ENCODE measurements around the gene SLC35F4. TPM values are rescaled to one million over a fixed set of nuclear protein-coding genes. Genes with fewer than 3 reads are reported as not detected.

Gene SLC35F4
- total and polyA plus RNA-seq, 2 of the 4 experiments (the other 2 are of a cell fraction), result not detected

DNA sequence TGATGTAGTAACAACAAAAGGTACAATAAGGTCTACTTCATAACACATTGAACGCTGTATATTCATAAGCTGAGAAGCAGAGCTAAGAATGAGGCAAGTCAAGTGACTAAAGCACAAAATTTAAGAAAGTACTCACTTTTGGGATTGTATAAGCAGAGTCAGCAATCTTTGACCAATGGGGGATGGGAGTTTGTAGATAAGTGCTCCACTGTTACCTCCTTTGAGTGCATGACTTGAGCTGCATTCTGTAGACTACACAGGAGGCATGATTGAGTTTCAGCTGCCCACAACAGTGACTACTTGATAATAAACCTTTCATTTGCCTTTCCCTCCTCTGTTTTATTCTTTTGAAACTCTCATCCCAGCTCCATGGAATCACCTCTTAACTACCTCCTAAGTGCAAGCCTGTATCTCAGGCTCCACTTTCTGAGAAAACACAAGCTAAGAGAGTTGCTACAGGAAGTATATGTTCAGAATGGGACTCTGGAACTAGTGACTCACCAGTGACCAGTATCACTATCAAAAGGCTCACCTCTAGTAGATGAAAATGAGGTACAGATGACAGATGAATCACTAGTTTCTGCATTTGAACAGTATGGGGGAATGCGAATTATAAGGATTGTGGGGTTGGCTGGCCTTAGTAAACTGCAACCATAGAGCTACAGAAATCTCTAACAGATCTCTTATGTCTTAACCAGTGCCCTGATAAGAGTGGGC, 49.2 kb downstream of the SLC35F4 start:
- H3K4ac ChIP-seq (ENCODE audit: low read depth, low read length), result no peak overlapping the region
- H4K8ac ChIP-seq (ENCODE audit: low read depth in 2 of 2, low read length in 2 of 2), result no peak overlapping the region
- no peaks in the 10 kb centered on the region for H3K36me3 ChIP-seq (ENCODE audit: control insufficient read depth, insufficient read depth, low read length)
- ChIA-PET POLR2A (ENCODE audit: unreplicated experiment) (no interaction called here), CTCF (no interaction called here)
- H2BK20ac ChIP-seq (ENCODE audit: low read depth, low read length), result no peak overlapping the region
- TF ChIP-seq, protein P1, sequence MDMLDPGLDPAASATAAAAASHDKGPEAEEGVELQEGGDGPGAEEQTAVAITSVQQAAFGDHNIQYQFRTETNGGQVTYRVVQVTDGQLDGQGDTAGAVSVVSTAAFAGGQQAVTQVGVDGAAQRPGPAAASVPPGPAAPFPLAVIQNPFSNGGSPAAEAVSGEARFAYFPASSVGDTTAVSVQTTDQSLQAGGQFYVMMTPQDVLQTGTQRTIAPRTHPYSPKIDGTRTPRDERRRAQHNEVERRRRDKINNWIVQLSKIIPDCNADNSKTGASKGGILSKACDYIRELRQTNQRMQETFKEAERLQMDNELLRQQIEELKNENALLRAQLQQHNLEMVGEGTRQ (IDR thresholded peaks at IDR 0.05; ENCODE audit: low read depth, low read length), result no peak
- H3K9me3 ChIP-seq (ENCODE audit: control insufficient read depth, insufficient read depth, low read length), result no peaks in the 10 kb centered on the region
- H4K20me1 ChIP-seq (ENCODE audit: insufficient read depth, low read length), result no peaks in the 10 kb centered on the region
- no peak overlapping the region for H2BK120ac ChIP-seq (ENCODE audit: low read depth, low read length)
- no peaks in the 10 kb centered on the region for H3K27me3 ChIP-seq (ENCODE audit: control insufficient read depth, insufficient read depth, low read length)
- no TSS peak for BruUV-seq (replicated peaks)
- H3K9me1 ChIP-seq (ENCODE audit: insufficient read depth, low read length), result no peaks in the 10 kb centered on the region
- no peak overlapping the region for H3K4me3 ChIP-seq (ENCODE audit: insufficient read depth, low read depth, low read length)
- intact Hi-C loops (cut with micrococcal nuclease), result no loop called here
- no peak overlapping the region for H2AK5ac ChIP-seq (ENCODE audit: low read depth, low read length)
- no peak overlapping the region for H2AK9ac ChIP-seq (replicated peaks; ENCODE audit: low read depth, low read length, poor library complexity)
- ATAC-seq (ENCODE audit: low read depth) (no peak), DNase-seq (no peak)
- no peak overlapping the region for H3K56ac ChIP-seq (ENCODE audit: extremely low read depth, insufficient read depth, low read length)
- no peak overlapping the region for H3K23ac ChIP-seq (ENCODE audit: low read depth, low read length)
- H3K9ac ChIP-seq (ENCODE audit: low read depth, low read length), result no peak overlapping the region
- H4K91ac ChIP-seq (ENCODE audit: insufficient read depth, low read depth, low read length), result no peak overlapping the region
- no peak overlapping the region for H2AFZ ChIP-seq (replicated peaks; ENCODE audit: low read length, poor library complexity)
- no peak overlapping the region for H3K14ac ChIP-seq (replicated peaks; ENCODE audit: low read depth, low read length)
- no peaks in the 10 kb centered on the region for H3K4me1 ChIP-seq (ENCODE audit: control insufficient read depth, insufficient read depth, low read length)
- dilution Hi-C loops (cut with HindIII; ENCODE audit: low sequenced_read_pairs, unreplicated experiment), result no loop called here
- in situ Hi-C loops (cut with MboI; ENCODE audit: low sequenced_read_pairs), result no loop called here
- H4K5ac ChIP-seq (ENCODE audit: low read depth, low read length), result no peak overlapping the region
- H2BK15ac ChIP-seq (ENCODE audit: low read depth, low read length), result no peak overlapping the region
- H3K4me2 ChIP-seq (ENCODE audit: low read depth, low read length), result no peak overlapping the region
- no peak overlapping the region for H2BK5ac ChIP-seq (ENCODE audit: low read depth, low read length, poor library complexity, severe bottlenecking)
- no CpG with 5 or more reads among the region's 2 CpGs for WGBS, 2 experiments (ENCODE audit: extremely low coverage in 2 of 2, insufficient read length in 1 of 2)
- H3K79me1 ChIP-seq (ENCODE audit: low read depth in 1 of 2, low read length in 2 of 2), result no peaks in the 10 kb centered on the region
- H3K18ac ChIP-seq (ENCODE audit: low read depth, low read length), result no peak overlapping the region
- no peak overlapping the region for H3K27ac ChIP-seq (ENCODE audit: insufficient read depth, low read length)
